IMR-90 (cell line): Measurements from ENCODE around the gene ANKRD2. TPM values are rescaled to one million over a fixed set of nuclear protein-coding genes. Genes with fewer than 3 reads are reported as not detected.

ENCODE experiments used
- ATAC-seq: fragments of 200-7000 bp; cut with Tn5 transposase; 2 replicates; pipeline ENCODE4 v1.9.1; 2020; ENCODE audit warnings: low read depth, mild to moderate bottlenecking, moderate library complexity
- BruUV-seq: library from RNA; stranded (reverse); fragments of 400-500 nt; replicated peaks from 2 replicates; lab custom pipeline; 2021; lab: Mats Ljungman, UMichigan
- CTCF ChIA-PET: fragments of 300-600 bp; formaldehyde crosslinking; extraction: SDS; loops from one replicate; lab custom pipeline; 2021; ENCODE audit warnings: antibody characterized with exemption; lab: Yijun Ruan, JAX
- POLR2A ChIA-PET: fragments of 300-600 bp; sonication (Branson Sonifier 250); formaldehyde crosslinking; loops from one replicate; lab custom pipeline; 2022; ENCODE audit warnings: antibody characterized with exemption; ENCODE audit not compliant: unreplicated experiment; lab: Charles Lee
- DNase-seq: peaks from one replicate; pipeline ENCODE4 v3.0.0; 2013
- H2AFZ ChIP-seq: replicated peaks from 2 replicates; pipeline ENCODE3; 2013; ENCODE audit warnings: low read length, mild to moderate bottlenecking; ENCODE audit not compliant: poor library complexity
- H2AK5ac ChIP-seq: 2 replicates; pipeline ENCODE4 v1.6.1; 2013; ENCODE audit warnings: low read depth, low read length, inconsistent platforms
- H2AK9ac ChIP-seq: replicated peaks from 2 replicates; pipeline ENCODE3; 2013; ENCODE audit warnings: mild to moderate bottlenecking, low read depth, low read length, moderate library complexity; ENCODE audit not compliant: poor library complexity
- H2BK120ac ChIP-seq: 2 replicates; pipeline ENCODE4 v1.6.1; 2013; ENCODE audit warnings: low read depth, low read length, inconsistent platforms
- H2BK15ac ChIP-seq: 3 replicates; pipeline ENCODE4 v1.6.1; 2013; ENCODE audit warnings: low read depth, low read length, inconsistent platforms
- H2BK20ac ChIP-seq: 2 replicates; pipeline ENCODE4 v1.6.1; 2013; ENCODE audit warnings: low read depth, mild to moderate bottlenecking, inconsistent platforms, low read length, moderate library complexity
- H2BK5ac ChIP-seq: 2 replicates; pipeline ENCODE4 v1.6.1; 2013; ENCODE audit warnings: mild to moderate bottlenecking, low read depth, low read length, inconsistent platforms; ENCODE audit not compliant: poor library complexity, severe bottlenecking
- H3K14ac ChIP-seq: replicated peaks from 2 replicates; pipeline ENCODE4 v1.6.1; 2013; ENCODE audit warnings: low read depth, low read length, inconsistent platforms
- H3K18ac ChIP-seq: 2 replicates; pipeline ENCODE4 v1.6.1; 2013; ENCODE audit warnings: low read depth, low read length, control low read depth
- H3K23ac ChIP-seq: 2 replicates; pipeline ENCODE4 v1.6.1; 2013; ENCODE audit warnings: low read depth, low read length, inconsistent platforms
- H3K27ac ChIP-seq: 2 replicates; pipeline ENCODE4 v1.5.1; 2013; ENCODE audit warnings: mild to moderate bottlenecking, control low read depth, low read length; ENCODE audit not compliant: insufficient read depth
- H3K27me3 ChIP-seq: 2 replicates; pipeline ENCODE4 v1.6.1; 2013; ENCODE audit warnings: low read length; ENCODE audit not compliant: control insufficient read depth, insufficient read depth
- H3K36me3 ChIP-seq: 2 replicates; pipeline ENCODE4 v1.6.1; 2013; ENCODE audit warnings: low read length, mixed read lengths; ENCODE audit not compliant: control insufficient read depth, insufficient read depth
- H3K4ac ChIP-seq: 2 replicates; pipeline ENCODE4 v1.6.1; 2013; ENCODE audit warnings: low read depth, low read length, inconsistent platforms
- H3K4me1 ChIP-seq: 2 replicates; pipeline ENCODE4 v1.6.1; 2013; ENCODE audit warnings: low read length, mixed read lengths; ENCODE audit not compliant: control insufficient read depth, insufficient read depth
- H3K4me2 ChIP-seq: 2 replicates; pipeline ENCODE4 v1.6.1; 2013; ENCODE audit warnings: low read depth, mild to moderate bottlenecking, control low read depth, low read length, moderate library complexity
- H3K4me3 ChIP-seq: 2 replicates; pipeline ENCODE4 v1.5.1; 2013; ENCODE audit warnings: low read depth, mild to moderate bottlenecking, control low read depth, low read length, moderate library complexity; ENCODE audit not compliant: insufficient read depth
- H3K56ac ChIP-seq: 2 replicates; pipeline ENCODE4 v1.6.1; 2013; ENCODE audit warnings: low read length, inconsistent platforms; ENCODE audit not compliant: insufficient read depth; ENCODE audit errors: extremely low read depth
- H3K79me1 ChIP-seq, 2 experiments: 2 replicates each; pipeline ENCODE4 v1.6.1; 2013; ENCODE audit warnings: low read length in 2 of 2, inconsistent platforms in 1 of 2, low read depth in 1 of 2
- H3K9ac ChIP-seq: 2 replicates; pipeline ENCODE4 v1.6.1; 2013; ENCODE audit warnings: low read depth, low read length, control low read depth
- H3K9me1 ChIP-seq: 2 replicates; pipeline ENCODE4 v1.6.1; 2013; ENCODE audit warnings: low read length, inconsistent platforms; ENCODE audit not compliant: insufficient read depth
- H3K9me3 ChIP-seq: 2 replicates; pipeline ENCODE4 v1.6.1; 2013; ENCODE audit warnings: low read length; ENCODE audit not compliant: control insufficient read depth, insufficient read depth
- H4K20me1 ChIP-seq: 2 replicates; pipeline ENCODE4 v1.6.1; 2013; ENCODE audit warnings: low read length, inconsistent platforms; ENCODE audit not compliant: insufficient read depth
- H4K5ac ChIP-seq: 2 replicates; pipeline ENCODE4 v1.6.1; 2013; ENCODE audit warnings: mild to moderate bottlenecking, low read depth, low read length, control low read depth
- H4K8ac ChIP-seq, 2 experiments: 2 replicates each; pipeline ENCODE4 v1.6.1; 2013; ENCODE audit warnings: low read depth in 2 of 2, low read length in 2 of 2, control low read depth in 1 of 2, inconsistent platforms in 1 of 2
- H4K91ac ChIP-seq: 2 replicates; pipeline ENCODE4 v1.6.1; 2013; ENCODE audit warnings: low read depth, low read length, inconsistent platforms; ENCODE audit not compliant: insufficient read depth
- BHLHE40 ChIP-seq: fragments of 150-350 bp; IDR thresholded peaks from 2 replicates; pipeline ENCODE4 v1.6.1; 2016; ENCODE audit warnings: mild to moderate bottlenecking, low read depth, low read length
- CTCF ChIP-seq: conservative IDR thresholded peaks from 2 replicates; pipeline ENCODE4 v1.5.1; 2012; ENCODE audit warnings: mild to moderate bottlenecking, low read depth, low read length, improper control_type of control experiment
- WGBS, 2 experiments: methylation state at CpG; one replicate each; pipeline versions ENCODE4 v1.1.5 to v1.1.7; 2013; ENCODE audit warnings: missing lambda C conversion rate in 2 of 2; ENCODE audit not compliant: insufficient read length in 1 of 2; ENCODE audit errors: extremely low coverage in 2 of 2; 5-methylcytosine and 5-hydroxymethylcytosine counted together
- dilution Hi-C: fragments of 300-500 bp; cut with HindIII; formaldehyde crosslinking; loops from one replicate; pipeline ENCODE4 v1.14.3; 2018; ENCODE audit warnings: low sequenced_read_pairs; ENCODE audit not compliant: unreplicated experiment
- in situ Hi-C: fragments of 300-500 bp; cut with MboI; formaldehyde crosslinking; loops from 3 replicates; pipeline ENCODE4 v1.14.3; 2019; ENCODE audit warnings: low sequenced_read_pairs, inconsistent platforms, mixed read lengths
- intact Hi-C: fragments of 100-400 bp; cut with micrococcal nuclease; formaldehyde crosslinking; loops from 2 replicates; pipeline ENCODE4 v1.10.0; 2022
- polyA plus RNA-seq, 3 experiments: library from polyadenylated mRNA; depleted of rRNA; stranded (reverse); fragments of >200 nt; gene quantifications; 2 replicates each; pipeline ENCODE4 v1.2.3, GENCODE V29; 2012; ENCODE audit warnings: low replicate concordance in 1 of 3
- total RNA-seq: library from RNA; depleted of rRNA; stranded (reverse); fragments of >200 nt; gene quantifications from 2 replicates; pipeline ENCODE4 v1.2.3, GENCODE V29; 2012

ANKRD2 gene
- total and polyA plus RNA-seq, 2 of the 4 experiments (the other 2 are of a cell fraction): 0.36 to 0.65 TPM

GRCh38 chr10:97584798-97585438, 12.3 kb downstream of the ANKRD2 start:
- no peaks in the 10 kb centered on the region for H3K27me3 ChIP-seq
- H4K91ac ChIP-seq: no peak overlapping the region
- no peak for TF ChIP-seq BHLHE40
- TF ChIP-seq CTCF: no peak
- 100% methylated on average over 1 of the region's 5 CpGs; no CpG with 5 or more reads in 1 of the 2 experiments for WGBS, 2 experiments
- H4K8ac ChIP-seq: no peak overlapping the region
- no peak overlapping the region for H3K18ac ChIP-seq
- dilution Hi-C loops (no loop called here), in situ Hi-C loops (no loop called here), intact Hi-C loops (no loop called here)
- H2BK120ac ChIP-seq: no peak overlapping the region
- H3K4me1 ChIP-seq: peaks cover 3% of the 10 kb centered on the region; the same call in 1 of the 2 replicates
- no peak overlapping the region for H4K5ac ChIP-seq
- no peak overlapping the region for H3K23ac ChIP-seq
- no peak overlapping the region for H3K4me2 ChIP-seq
- H2BK15ac ChIP-seq: no peak overlapping the region
- H3K9me1 ChIP-seq: 0 out of 2 replicates have a peak, but pooled peaks cover 6% of the 10 kb centered on the region
- H4K20me1 ChIP-seq: no peaks in the 10 kb centered on the region
- no peaks in the 10 kb centered on the region for H3K36me3 ChIP-seq
- no peak overlapping the region for H3K4ac ChIP-seq
- H2AFZ ChIP-seq: no peak overlapping the region
- DNase-seq: no peak
- ChIA-PET CTCF (interaction anchor here (1.2 kb wide), 1 partner anchor 28 kb away, joined by 3 read pairs; no protein-coding TSS in a partner anchor), POLR2A (no interaction called here)
- ATAC-seq: no peak
- H3K4me3 ChIP-seq: no peak overlapping the region
- H2AK9ac ChIP-seq: no peak overlapping the region
- no peak overlapping the region for H3K56ac ChIP-seq
- no peak overlapping the region for H3K27ac ChIP-seq
- no peak overlapping the region for H3K14ac ChIP-seq
- H3K9ac ChIP-seq: no peak overlapping the region
- no peak overlapping the region for H2AK5ac ChIP-seq
- H3K79me1 ChIP-seq: no peaks in the 10 kb centered on the region
- no peak overlapping the region for H2BK5ac ChIP-seq
- H3K9me3 ChIP-seq: no peaks in the 10 kb centered on the region
- no TSS peak for BruUV-seq
- H2BK20ac ChIP-seq: no peak overlapping the region
